HG03457 (cell line): ENCODE measurements around the gene DIP2C.

Source experiments
- ATAC-seq: cut with Tn5 transposase; IDR thresholded peaks from one replicate; pipeline ENCODE4 v1.9.1; 2021; ENCODE audit warnings: moderate number of reproducible peaks; ENCODE audit not compliant: unreplicated experiment

DIP2C gene

DNA sequence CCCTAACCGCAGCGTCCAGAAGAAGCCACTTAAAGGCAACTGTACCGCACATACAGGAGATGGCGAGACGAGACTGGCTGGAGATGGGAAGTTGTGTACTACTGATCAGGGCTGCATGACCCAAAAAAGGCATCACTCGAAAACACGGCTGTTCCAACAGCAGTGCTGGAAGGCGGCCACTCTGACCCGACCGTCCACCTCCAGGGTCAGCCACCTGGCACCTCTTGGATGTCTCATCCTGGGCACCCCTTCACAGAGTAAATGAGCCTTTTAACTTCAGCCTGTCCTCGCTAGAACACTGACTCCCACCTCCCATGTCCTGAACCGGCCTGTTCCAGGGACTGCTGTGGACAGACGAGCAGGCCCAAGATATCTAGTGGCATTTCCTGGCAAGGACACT lies 180.7 kb downstream of the DIP2C start:
- no peak for ATAC-seq

DNA sequence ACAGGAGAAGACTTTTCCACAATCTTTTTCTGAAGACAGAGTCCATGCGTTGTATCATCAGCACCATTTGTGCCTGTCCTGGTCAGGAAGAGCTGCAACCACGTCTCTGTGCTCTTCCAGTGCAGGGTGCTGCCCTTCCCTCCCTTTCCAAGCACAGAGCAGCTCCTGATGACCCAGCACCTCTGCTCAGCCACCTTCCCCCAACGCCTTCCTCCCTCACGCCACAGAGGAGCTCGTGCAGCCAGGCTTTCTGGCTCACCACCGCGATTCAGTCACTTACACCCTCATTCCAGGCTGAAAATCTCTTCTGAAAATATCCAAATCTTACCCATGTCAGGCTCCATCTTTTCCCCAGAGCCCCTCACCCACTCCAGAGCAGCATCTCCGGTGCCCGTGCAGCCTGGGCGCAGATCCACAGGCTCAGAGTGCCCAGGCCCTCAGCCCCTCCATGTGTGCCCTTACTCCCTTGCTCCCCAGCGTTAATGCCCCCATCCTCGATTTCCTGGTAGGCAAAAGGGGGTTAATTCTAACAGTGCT lies 181.5 kb downstream of the DIP2C start:
- no peak for ATAC-seq

DNA sequence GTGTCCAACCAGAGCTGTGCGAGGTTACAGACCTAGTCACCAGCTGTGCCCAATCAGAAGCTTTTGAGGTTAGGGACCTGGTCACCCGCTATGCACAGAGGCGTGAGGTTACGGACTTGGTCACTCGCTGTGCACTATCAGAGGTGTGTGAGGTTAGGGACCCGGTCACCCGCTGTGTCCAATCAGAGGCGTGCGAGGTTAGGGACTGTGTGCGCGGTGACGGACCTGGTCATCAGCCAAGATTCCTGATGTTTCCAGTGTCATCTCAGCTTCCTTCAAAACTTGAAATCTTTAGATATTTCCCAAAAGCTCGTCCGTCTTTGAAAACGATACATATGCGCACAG lies 182.1 kb downstream of the DIP2C start:
- no peak for ATAC-seq

- no peak for ATAC-seq
Observed at GRCh38 chr10:506451-507354, 182.8 kb downstream of the DIP2C start.

GRCh38 chr10:505419-505818 lies 184.0 kb downstream of the DIP2C start:
- ATAC-seq, result no peak

GRCh38 chr10:504806-505205 lies 184.7 kb downstream of the DIP2C start:
- ATAC-seq, result no peak

- no peak for ATAC-seq
Observed at GRCh38 chr10:504121-504611, 185.3 kb downstream of the DIP2C start.

DNA sequence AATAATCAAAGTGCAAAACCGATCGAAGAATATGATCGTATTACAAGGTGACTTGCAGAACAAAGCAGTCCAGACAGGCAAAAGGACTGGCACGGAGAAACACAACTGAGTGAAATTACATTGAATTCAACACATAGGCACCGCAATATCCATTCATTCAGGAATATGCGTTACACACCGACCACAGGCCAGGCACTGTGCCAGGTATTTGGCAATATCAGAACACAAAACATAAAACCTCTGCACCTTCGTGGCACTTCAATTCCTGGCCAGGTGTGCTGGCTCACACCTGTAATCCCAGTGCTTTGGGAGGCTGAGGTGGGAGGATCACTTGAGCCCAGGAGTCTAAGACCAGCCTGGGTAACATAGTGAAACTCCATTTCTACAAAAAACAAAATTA lies 187.9 kb downstream of the DIP2C start:
- no peak for ATAC-seq

DNA sequence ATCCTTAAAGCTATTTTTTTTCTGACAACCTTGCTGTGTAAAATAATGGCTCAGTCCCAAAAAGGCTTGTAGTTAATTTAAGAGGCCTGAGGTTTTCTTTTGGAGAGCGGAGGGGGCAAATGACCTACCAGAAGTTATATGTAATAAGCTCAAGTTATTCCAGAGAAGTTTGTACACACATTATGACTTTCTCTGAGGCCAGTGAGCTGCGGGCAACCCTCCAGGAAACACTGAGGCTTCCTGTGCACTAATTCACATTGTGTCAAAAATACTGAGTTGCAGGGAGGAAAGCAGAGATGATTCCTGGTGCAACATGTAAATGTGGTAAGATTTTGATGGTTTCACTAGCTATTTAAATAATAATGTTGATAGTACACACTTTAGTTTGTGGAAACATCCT lies 188.6 kb downstream of the DIP2C start:
- no peak for ATAC-seq

GRCh38 chr10:499991-500390 lies 189.5 kb downstream of the DIP2C start:
- no peak for ATAC-seq

GRCh38 chr10:498760-499435 lies 190.6 kb downstream of the DIP2C start:
- ATAC-seq, result no peak

- ATAC-seq, result no peak
Observed at GRCh38 chr10:497898-498451, 191.5 kb downstream of the DIP2C start.

DNA sequence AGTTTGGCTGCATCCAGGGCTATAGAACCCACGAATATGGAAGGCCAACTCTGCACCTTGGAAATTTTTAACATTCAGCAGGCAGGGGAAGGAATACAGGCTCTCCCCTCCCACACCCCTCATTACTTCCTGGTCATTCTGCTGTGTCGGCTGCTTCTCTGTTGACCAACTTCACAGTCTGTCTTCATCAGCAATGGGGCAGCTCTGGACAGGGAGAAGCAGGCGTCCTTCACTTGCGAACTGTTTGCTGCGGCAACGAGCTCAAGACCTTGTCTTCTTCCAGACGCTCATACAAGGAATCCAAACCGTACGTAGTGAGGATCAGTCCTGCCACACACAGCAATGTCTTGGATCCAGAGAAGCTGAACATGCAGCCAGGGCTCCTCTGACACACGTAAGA lies 192.2 kb downstream of the DIP2C start:
- ATAC-seq, result no peak

- no peak for ATAC-seq
Observed at GRCh38 chr10:494556-494955, 194.9 kb downstream of the DIP2C start.

DNA sequence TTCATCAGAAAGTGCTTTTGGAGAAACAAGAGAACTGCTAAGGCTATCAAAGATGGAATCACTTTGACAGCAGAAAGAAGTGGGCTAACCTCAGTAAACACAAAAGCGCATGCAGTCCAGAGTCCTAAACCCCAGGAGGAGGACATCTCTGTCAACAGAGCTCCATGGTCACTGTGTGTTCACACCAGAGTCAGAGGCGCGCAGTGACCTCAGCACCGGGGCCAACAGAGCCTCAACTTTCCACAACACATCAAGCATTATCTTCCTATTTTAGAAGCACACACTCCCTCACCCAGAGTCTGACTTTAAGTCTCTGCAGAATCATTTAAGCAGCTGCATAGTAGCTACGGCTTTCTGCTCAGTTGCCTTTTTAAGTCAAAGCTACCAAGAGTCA lies 195.3 kb downstream of the DIP2C start:
- ATAC-seq, result no peak

DNA sequence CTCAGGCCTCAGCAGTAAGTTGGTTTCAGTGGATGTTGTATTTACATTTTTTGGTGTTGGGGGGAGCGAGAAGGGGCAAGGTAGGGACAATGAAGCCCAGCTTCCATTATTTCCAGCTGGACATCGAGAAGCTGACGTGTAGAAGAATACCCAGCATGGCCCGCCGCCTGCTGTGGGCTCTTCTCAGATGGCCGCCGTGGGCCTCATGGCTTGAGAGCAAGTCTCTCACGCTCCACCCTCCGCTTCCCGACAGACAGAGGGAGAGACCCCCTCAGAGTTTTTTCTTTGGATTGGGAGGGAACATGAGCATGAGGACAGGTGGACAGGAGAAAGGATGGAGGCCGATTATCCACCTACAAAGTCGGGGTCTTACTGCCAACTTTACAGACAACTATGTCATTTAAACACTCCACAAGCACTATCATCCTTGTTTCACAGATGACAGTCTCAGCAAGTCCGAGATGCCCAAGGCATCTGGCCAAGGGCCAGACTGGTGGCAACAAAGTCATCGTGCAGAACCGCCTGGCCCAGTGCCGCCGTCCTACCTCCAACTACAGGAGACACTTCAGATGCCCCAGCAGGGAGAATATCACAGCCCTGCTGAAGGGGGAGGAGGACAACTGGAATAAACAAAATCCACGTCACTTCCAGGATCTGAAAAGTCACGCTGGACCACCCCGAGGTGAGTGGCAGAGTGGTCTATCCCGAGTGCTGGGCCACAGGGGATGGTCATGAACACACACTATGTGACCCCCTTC lies 195.9 kb downstream of the DIP2C start:
- ATAC-seq, result no peak

- no peak for ATAC-seq
Observed at GRCh38 chr10:492836-493235, 196.6 kb downstream of the DIP2C start.

DNA sequence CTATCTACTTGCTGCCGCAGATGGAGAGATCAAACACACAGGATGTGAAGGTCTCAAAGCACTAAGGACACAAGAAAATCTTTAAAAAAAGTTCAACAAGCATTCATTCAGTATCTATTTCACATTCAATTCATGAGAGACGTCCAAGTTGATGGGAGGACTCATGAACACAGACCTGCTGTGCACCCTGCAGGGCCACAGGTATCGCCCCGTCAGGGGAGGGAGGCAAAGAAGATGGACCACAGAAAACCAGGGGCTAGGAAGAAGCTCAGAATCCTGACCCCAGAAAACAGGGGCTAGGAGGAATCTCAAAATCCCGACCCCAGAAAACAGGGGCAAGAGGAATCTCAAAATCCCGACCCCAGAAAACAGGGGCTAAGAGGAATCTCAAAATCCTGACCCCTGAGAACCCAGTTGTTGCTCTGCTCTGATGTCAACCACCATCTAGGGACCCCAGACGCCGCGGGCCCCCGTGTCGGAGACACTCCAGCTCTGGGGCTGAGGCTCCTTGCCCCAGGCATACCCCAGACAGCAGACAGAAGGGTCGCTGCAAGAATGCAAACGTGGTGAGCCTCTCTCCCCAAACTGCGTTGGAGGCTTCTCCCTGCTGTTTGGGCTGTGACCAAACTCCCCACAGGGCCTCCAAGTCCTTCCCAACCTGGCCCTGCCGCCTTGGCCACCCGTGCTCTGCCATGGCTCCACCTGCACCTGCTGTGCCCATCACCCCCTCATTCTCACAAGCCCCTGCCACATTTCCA lies 197.6 kb downstream of the DIP2C start:
- no peak for ATAC-seq

- ATAC-seq, result no peak
Observed at GRCh38 chr10:490891-491571, 198.4 kb downstream of the DIP2C start.

- ATAC-seq, result no peak
Observed at GRCh38 chr10:490256-490655, 199.2 kb downstream of the DIP2C start.
